IPS-15b (cell line): Measurements from ENCODE around the gene CCR4.
"Not testable (repeated sequence)": the region's sequence is repeated elsewhere in the genome, so short reads cannot be mapped to it uniquely, and the experiment has no call there.

Experiments
- H3K27me3 ChIP-seq: one replicate; pipeline ENCODE4 v1.6.1; 2013; ENCODE audit warnings: low read length; ENCODE audit not compliant: control insufficient read depth, insufficient read depth
- H3K36me3 ChIP-seq: one replicate; pipeline ENCODE4 v1.6.1; 2013; ENCODE audit warnings: low read length; ENCODE audit not compliant: control insufficient read depth, insufficient read depth
- H3K4me1 ChIP-seq: one replicate; pipeline ENCODE4 v1.6.1; 2013; ENCODE audit warnings: mild to moderate bottlenecking, low read length; ENCODE audit not compliant: control insufficient read depth, insufficient read depth
- H3K4me3 ChIP-seq: one replicate; pipeline ENCODE4 v1.5.1; 2013; ENCODE audit warnings: low read depth, low read length
- H3K9ac ChIP-seq: one replicate; pipeline ENCODE4 v1.6.1; 2013; ENCODE audit warnings: low read depth, mild to moderate bottlenecking, low read length
- H3K9me3 ChIP-seq: one replicate; pipeline ENCODE4 v1.6.1; 2013; ENCODE audit warnings: mild to moderate bottlenecking, low read length; ENCODE audit not compliant: control insufficient read depth, insufficient read depth

CCR4 gene

DNA sequence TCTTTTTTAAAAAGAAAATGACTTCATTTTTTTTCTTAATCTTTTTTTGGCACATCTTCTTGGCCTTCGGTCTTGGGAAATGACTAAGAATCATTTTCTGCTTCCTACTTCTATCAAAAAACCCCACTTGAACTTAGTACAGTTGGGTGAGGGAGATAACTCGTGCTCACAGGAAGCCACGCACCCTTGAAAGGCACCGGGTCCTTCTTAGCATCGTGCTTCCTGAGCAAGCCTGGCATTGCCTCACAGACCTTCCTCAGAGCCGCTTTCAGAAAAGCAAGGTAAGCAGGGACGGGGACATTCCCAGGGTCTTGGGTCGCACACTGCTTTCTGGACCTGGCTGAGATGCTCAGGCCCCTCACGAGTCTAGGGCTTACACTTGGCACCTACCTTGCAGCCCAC, at the start of gene CCR4:
CCR4 (plus strand) TSS at position 235 of the 402 bp plus-strand sequence. CDS start 1,779 bp downstream, outside the sequence.
- H3K9ac ChIP-seq, result no peak within 1 kb of the TSS
- no peak within 1 kb of the TSS for H3K4me3 ChIP-seq
- H3K9me3 ChIP-seq, result no peaks in the 10 kb centered on the region
- H3K27me3 ChIP-seq, result no peaks in the 10 kb centered on the region
- no peaks in the 10 kb centered on the region for H3K36me3 ChIP-seq
- H3K4me1 ChIP-seq, result no peaks in the 10 kb centered on the region

DNA sequence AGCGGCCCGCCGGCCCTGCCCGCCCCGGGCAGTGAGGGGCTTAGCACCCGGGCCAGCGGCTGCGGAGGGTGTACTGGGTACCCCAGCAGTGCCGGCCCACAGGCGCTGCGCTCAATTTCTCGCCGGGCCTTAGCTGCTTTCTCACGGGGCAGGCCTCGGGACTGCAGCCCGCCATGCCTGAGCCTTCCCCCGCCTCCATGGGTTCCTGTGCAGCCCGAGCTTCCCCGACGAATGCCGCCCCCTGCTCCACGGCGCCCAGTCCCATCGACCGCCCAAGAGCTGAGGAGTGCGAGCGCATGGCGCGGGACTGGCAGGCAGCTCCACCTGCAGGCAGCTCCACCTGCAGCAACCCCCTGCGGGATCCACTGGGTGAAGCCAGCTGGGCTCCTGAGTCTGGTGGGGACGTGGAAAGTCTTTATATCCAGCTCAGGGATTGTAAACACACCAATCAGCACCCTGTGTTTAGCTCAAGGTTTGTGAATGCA, 48.5 kb upstream of the CCR4 start:
- not testable (repeated sequence) for H3K4me1 ChIP-seq, H3K9ac ChIP-seq, H3K27me3 ChIP-seq, H3K36me3 ChIP-seq, H3K9me3 ChIP-seq
- H3K4me3 ChIP-seq, result peak overlapping the region; percentile 39

DNA sequence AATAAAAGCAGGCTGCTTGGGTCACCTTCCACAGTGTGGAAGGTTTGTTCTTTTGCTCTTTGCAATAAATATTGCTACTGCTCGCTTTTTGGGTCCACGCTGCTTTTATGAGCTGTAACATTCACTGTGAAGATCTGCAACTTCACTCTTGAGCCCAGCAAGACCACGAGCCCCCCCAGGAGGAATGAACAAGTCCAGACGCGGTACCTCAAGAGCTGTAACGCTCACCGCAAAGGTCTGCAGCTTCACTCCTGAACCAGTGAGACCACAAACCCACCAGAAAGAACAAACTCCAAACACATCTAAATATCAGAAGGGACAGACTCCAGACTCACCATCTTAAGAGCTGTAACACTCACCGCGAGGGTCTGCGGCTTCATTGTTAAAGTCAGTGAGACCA, 47.5 kb upstream of the CCR4 start:
- no peak overlapping the region for H3K9ac ChIP-seq
- H3K36me3 ChIP-seq, result no peaks in the 10 kb centered on the region
- H3K4me3 ChIP-seq, result no peak overlapping the region
- H3K4me1 ChIP-seq, result no peaks in the 10 kb centered on the region
- H3K9me3 ChIP-seq, result no peaks in the 10 kb centered on the region
- H3K27me3 ChIP-seq, result no peaks in the 10 kb centered on the region

DNA sequence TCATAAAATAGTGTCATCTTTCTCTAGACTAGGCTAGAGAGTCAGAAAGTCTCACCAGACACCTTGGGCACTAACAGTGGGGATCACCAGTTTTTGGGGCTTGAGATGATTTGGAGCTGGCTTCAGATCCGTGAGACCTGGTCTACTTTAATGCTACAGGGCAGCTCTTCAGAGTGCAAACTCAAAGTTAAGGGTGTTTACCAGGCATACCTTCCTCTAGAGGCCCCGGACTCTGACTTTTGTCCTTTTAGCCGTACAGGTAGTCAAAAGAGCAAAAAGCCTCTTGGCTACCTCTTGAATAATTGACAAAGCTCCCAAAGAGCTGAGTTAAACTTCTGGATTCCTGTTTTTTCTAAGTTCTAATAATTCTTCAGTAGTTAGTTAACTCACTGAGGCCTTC, 41.4 kb upstream of the CCR4 start:
- no peaks in the 10 kb centered on the region for H3K27me3 ChIP-seq
- no peaks in the 10 kb centered on the region for H3K4me1 ChIP-seq
- H3K4me3 ChIP-seq, result no peak overlapping the region
- H3K36me3 ChIP-seq, result no peaks in the 10 kb centered on the region
- no peaks in the 10 kb centered on the region for H3K9me3 ChIP-seq
- H3K9ac ChIP-seq, result no peak overlapping the region

DNA sequence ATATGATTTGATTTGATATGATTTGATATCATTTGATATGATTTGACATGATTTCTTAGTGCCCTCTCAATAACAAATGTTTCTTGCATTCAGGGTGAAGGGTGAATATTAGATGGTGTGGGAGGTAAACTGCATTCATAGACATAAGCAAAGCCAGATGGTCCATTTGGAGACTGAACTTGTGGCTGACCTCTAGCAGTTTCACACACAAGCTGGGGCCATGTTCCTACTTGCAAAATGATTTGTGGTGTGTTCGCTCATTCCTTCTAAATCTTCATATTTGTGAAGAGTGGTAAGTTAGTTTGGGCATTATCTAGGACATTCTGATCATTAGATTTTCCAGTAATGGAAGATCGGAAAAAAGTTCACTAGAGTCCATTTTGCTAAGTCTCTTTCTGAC, 40.5 kb upstream of the CCR4 start:
- Histone ChIP-seq H3K4me3 (no peak overlapping the region), H3K36me3 (no peaks in the 10 kb centered on the region), H3K9ac (no peak overlapping the region), H3K9me3 (no peaks in the 10 kb centered on the region), H3K4me1 (no peaks in the 10 kb centered on the region), H3K27me3 (no peaks in the 10 kb centered on the region)

DNA sequence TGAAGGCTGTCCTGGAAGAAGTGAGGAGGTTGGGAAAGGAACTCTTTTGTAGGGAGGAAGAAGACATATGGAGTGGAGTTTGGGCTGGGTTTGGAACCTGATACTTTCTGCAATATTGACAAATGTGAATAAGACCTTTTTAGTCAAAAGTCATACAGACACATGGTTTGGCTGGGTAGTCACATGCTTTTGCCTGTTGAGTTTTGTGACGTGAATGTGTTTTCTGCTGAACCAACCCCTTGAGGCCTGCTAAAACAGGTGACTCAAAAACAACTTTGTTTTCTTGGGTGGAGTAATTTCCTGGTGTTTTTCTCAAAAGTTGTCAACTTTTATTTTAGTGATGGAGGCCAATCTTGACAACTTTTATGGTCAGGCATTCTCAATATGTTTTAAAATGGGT, 39.4 kb upstream of the CCR4 start:
- no peaks in the 10 kb centered on the region for H3K4me1 ChIP-seq
- no peaks in the 10 kb centered on the region for H3K36me3 ChIP-seq
- no peak overlapping the region for H3K9ac ChIP-seq
- H3K4me3 ChIP-seq, result no peak overlapping the region
- no peaks in the 10 kb centered on the region for H3K9me3 ChIP-seq
- H3K27me3 ChIP-seq, result no peaks in the 10 kb centered on the region

DNA sequence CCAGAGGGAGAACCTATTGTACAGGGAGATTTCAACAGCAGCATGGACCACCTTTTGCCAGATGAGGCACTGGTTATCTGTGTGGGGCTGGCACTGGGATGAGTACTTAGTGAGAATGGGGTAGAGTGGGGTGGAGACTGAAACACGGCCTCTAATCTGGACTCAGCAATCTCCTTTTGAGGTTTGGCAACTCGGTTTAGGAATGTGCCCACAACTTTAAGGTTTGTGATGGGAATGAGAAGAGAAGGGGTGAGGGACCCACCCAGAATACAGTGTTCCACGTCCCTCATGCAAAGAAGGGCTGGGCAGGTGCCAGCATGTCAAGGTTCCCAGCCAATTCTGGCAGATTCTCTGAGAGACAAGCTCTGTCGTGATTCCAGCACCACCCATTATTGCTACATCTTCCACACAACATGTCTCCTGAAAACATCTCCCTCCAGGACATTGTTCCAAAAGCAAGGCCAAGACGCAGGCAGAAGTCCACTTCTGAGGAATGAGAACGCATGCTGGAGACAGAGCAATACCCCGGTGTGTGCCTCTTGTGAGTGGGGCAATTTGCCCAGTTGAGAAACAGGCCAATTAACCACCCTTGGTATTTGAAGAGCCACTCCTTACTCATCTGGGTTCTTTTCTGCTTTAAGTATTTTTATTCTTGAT, 37.5 kb upstream of the CCR4 start:
- no peaks in the 10 kb centered on the region for H3K27me3 ChIP-seq
- no peaks in the 10 kb centered on the region for H3K36me3 ChIP-seq
- no peaks in the 10 kb centered on the region for H3K4me1 ChIP-seq
- H3K9ac ChIP-seq, result no peak overlapping the region
- no peak overlapping the region for H3K4me3 ChIP-seq
- no peaks in the 10 kb centered on the region for H3K9me3 ChIP-seq

DNA sequence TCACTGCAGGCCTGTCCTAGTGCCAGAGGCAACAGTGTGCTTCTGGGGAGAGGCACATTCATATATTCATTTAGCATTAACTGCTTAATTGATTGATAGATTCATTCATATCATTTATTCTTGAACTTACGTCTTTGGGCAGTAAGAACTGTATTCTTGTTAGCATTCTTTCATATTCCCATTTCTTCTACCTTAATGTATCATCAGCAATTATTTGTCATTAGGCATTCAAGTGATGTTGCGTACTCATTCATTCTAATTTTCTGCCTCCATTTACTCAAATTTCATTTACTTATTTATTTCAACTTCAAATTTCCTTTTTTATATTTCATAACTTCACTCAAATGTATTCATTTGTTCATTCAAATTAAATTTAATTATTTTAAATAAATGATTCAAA, 31.5 kb upstream of the CCR4 start:
- H3K9me3 ChIP-seq, result no peaks in the 10 kb centered on the region
- H3K4me3 ChIP-seq, result no peak overlapping the region
- no peak overlapping the region for H3K9ac ChIP-seq
- H3K4me1 ChIP-seq, result no peaks in the 10 kb centered on the region
- no peaks in the 10 kb centered on the region for H3K36me3 ChIP-seq
- no peaks in the 10 kb centered on the region for H3K27me3 ChIP-seq

DNA sequence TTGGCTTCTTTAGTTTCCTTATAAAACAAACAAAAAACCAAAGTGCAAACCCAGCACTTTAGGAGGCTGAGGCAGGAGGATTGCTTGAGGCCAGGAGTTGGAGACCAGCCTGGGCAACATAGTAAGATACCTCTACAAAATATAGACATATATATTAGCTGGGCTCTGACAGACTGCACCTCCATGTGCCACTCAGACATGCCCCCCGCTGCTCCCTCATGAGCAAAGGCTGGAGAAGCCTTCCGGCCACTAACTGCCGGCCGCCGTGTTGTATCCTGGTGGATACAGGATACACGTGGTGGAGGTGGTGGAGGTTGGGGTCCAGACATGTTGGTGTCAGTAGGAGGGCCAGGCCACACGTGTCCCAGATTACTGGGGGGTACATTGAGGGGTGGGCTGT, 29.4 kb upstream of the CCR4 start:
- Histone ChIP-seq H3K9ac (no peak overlapping the region), H3K27me3 (no peaks in the 10 kb centered on the region), H3K4me1 (no peaks in the 10 kb centered on the region), H3K9me3 (no peaks in the 10 kb centered on the region), H3K4me3 (no peak overlapping the region), H3K36me3 (no peaks in the 10 kb centered on the region)

DNA sequence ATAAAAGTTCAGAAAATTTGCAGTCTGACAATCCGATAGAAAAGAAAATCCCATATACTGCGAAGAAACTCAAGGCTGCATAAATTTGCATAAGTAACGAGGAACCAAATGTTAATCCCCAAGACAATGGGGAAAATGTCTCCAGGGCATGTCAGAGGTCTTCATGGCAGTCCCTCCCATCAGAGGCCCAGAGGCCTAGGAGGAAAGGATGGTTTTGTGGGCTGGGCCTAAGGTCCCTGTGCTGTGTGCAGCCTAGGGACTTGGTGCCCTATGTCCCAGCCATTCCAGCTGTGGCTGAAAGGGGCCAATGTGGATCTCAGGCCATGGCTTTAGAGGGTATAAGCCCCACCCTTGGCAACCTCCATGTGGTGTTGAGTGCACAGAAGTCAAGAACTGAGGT, 21.3 kb upstream of the CCR4 start:
- Histone ChIP-seq H3K4me3 (no peak overlapping the region), H3K9ac (no peak overlapping the region), H3K9me3 (no peaks in the 10 kb centered on the region), H3K27me3 (no peaks in the 10 kb centered on the region), H3K4me1 (peaks cover 3% of the 10 kb centered on the region), H3K36me3 (no peaks in the 10 kb centered on the region)

DNA sequence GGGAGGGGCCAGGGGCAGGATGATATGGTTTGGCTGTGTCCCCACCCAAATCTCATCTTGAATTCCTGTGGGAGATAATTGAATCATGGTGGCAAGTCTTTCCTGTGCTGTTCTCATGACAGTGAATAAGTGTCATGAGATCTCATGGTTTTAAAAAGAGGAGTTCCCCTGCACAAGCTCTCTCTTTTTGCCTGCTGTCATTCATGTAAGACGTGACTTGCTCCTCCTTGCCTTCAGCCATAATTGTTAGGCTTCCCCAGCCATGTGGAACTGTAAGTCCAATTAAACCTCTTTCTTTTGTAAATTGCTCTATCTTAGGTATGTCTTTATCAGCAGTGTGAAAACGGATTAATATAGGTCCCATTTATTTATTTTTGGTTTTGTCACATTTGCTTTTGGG, 20.2 kb upstream of the CCR4 start:
- not testable (repeated sequence) for H3K9me3 ChIP-seq, H3K36me3 ChIP-seq, H3K4me3 ChIP-seq, H3K9ac ChIP-seq, H3K27me3 ChIP-seq, H3K4me1 ChIP-seq

DNA sequence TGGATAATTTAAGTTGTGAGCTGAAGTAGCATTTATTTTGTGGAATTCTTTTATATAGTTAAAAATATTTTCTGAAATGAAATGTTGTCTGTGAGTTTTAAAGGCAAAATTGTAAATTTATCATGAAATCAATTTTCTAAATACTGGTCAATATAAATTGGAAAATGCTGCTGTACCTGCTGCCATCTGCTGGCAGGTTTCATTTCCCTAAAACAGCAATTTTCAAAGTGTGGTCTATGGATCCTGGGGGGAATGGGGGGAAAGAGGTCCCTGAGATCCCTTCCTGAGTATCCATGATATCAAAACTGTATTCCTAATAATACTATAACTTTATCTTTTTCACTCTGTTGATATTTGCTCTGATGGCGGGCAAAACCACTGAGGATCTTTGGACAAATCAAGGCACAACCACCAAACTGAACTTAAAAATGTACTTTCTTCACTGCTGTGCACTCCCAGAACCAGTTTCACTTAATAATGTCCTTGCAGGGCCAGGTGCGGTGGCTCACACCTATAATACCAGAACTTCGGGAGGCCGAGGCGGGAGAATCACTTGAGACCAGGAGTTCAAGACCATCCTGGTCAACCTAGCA, 17.2 kb upstream of the CCR4 start:
- Histone ChIP-seq H3K9ac (no peak overlapping the region), H3K9me3 (no peaks in the 10 kb centered on the region), H3K36me3 (no peaks in the 10 kb centered on the region), H3K4me1 (peaks cover 3% of the 10 kb centered on the region), H3K27me3 (no peaks in the 10 kb centered on the region), H3K4me3 (no peak overlapping the region)
